GM18517 (cell line): ENCODE results near the gene CMSS1.

Experiments used
- ATAC-seq: cut with Tn5 transposase; IDR thresholded peaks from one replicate; pipeline ENCODE4 v1.9.1; 2021; ENCODE audit warnings: mild to moderate bottlenecking, moderate library complexity; ENCODE audit not compliant: unreplicated experiment

The CMSS1 gene

GRCh38 chr3:99817437-99818240, at the start of gene CMSS1:
Gene CMSS1, plus strand, starts transcription at chr3:99817862.
- peak; percentile 98 for ATAC-seq

- no peak for ATAC-seq
Measured at GRCh38 chr3:99768126-99768525, 49.5 kb upstream of the CMSS1 start.

GRCh38 chr3:99768808-99769501, 48.7 kb upstream of the CMSS1 start:
- no peak for ATAC-seq

GRCh38 chr3:99772171-99772570, 45.5 kb upstream of the CMSS1 start:
- no peak for ATAC-seq

GRCh38 chr3:99772671-99773070, 45.0 kb upstream of the CMSS1 start:
- no peak for ATAC-seq

- ATAC-seq, result peak; percentile 90
Measured at GRCh38 chr3:99774467-99774866, 43.2 kb upstream of the CMSS1 start.

- no peak for ATAC-seq
Measured at GRCh38 chr3:99776516-99777209, 41.0 kb upstream of the CMSS1 start.

GRCh38 chr3:99777210-99777549, 40.5 kb upstream of the CMSS1 start:
- no peak for ATAC-seq

GRCh38 chr3:99777708-99778107, 40.0 kb upstream of the CMSS1 start:
- no peak for ATAC-seq

- no peak for ATAC-seq
Measured at GRCh38 chr3:99780749-99781148, 36.9 kb upstream of the CMSS1 start.

GRCh38 chr3:99781761-99782160, 35.9 kb upstream of the CMSS1 start:
- ATAC-seq, result no peak

- ATAC-seq, result no peak
Measured at GRCh38 chr3:99783011-99783573, 34.6 kb upstream of the CMSS1 start.

- peak; percentile 90 for ATAC-seq
Measured at GRCh38 chr3:99789011-99789721, 28.5 kb upstream of the CMSS1 start.

- no peak for ATAC-seq
Measured at GRCh38 chr3:99794485-99794884, 23.2 kb upstream of the CMSS1 start.

GRCh38 chr3:99795573-99795972, 22.1 kb upstream of the CMSS1 start:
- no peak for ATAC-seq

GRCh38 chr3:99799422-99799821, 18.2 kb upstream of the CMSS1 start:
- no peak for ATAC-seq

- no peak for ATAC-seq
Measured at GRCh38 chr3:99803297-99803696, 14.4 kb upstream of the CMSS1 start.

GRCh38 chr3:99805160-99805559, 12.5 kb upstream of the CMSS1 start:
- no peak for ATAC-seq

GRCh38 chr3:99808163-99808794, 9.4 kb upstream of the CMSS1 start:
- ATAC-seq, result no peak

GRCh38 chr3:99809565-99809964, 8.1 kb upstream of the CMSS1 start:
- no peak for ATAC-seq
